A673 (cell line): Measurements from ENCODE around the gene CNTN6. TPM values are rescaled to one million over a fixed set of nuclear protein-coding genes. Genes with fewer than 3 reads are reported as not detected.

Experiments
- BruUV-seq: library from RNA; stranded (reverse); fragments of 400-500 nt; replicated peaks from 2 replicates; lab custom pipeline; 2021; lab: Mats Ljungman, UMichigan
- CTCF ChIA-PET: fragments of 300-600 bp; sonication (Branson Sonifier 250); formaldehyde crosslinking; loops from one replicate; lab custom pipeline; 2022; ENCODE audit warnings: antibody characterized with exemption; lab: Charles Lee
- POLR2A ChIA-PET: fragments of 300-600 bp; sonication (Branson Sonifier 250); formaldehyde crosslinking; loops from one replicate; lab custom pipeline; 2022; ENCODE audit warnings: antibody characterized with exemption; ENCODE audit not compliant: low non-redundant PET; lab: Charles Lee
- DNase-seq: peaks from one replicate; pipeline ENCODE4 v3.0.0-alpha.2; 2015; ENCODE audit warnings: low spot score
- H3K27ac ChIP-seq: fragments of 200-600 bp; sonication (generic); 2 replicates; pipeline ENCODE4 v1.5.1; 2016; ENCODE audit warnings: mixed run types, low read depth, mild to moderate bottlenecking, mixed read lengths, antibody characterized with exemption, low read length; ENCODE audit not compliant: poor library complexity, severe bottlenecking
- H3K27me3 ChIP-seq: fragments of 200-600 bp; sonication (generic); replicated peaks from 2 replicates; pipeline ENCODE4 v1.6.1; 2017; ENCODE audit warnings: mixed run types, low read depth, mild to moderate bottlenecking, mixed read lengths, antibody characterized with exemption, low read length; ENCODE audit not compliant: insufficient read depth, poor library complexity
- H3K36me3 ChIP-seq: fragments of 200-600 bp; sonication (generic); 2 replicates; pipeline ENCODE4 v1.6.1; 2016; ENCODE audit warnings: mixed run types, mild to moderate bottlenecking, mixed read lengths, antibody characterized with exemption, low read length; ENCODE audit not compliant: insufficient read depth, poor library complexity, severe bottlenecking
- H3K4me1 ChIP-seq: fragments of 200-600 bp; sonication (generic); 2 replicates; pipeline ENCODE4 v1.6.1; 2017; ENCODE audit warnings: mixed run types, mild to moderate bottlenecking, mixed read lengths, antibody characterized with exemption, low read length; ENCODE audit not compliant: insufficient read depth, poor library complexity, severe bottlenecking
- H3K4me3 ChIP-seq: fragments of 200-600 bp; sonication (generic); 2 replicates; pipeline ENCODE4 v1.5.1; 2016; ENCODE audit warnings: low read depth, mixed run types, mild to moderate bottlenecking, mixed read lengths, low read length; ENCODE audit not compliant: poor library complexity, severe bottlenecking
- H3K9me3 ChIP-seq: fragments of 200-600 bp; sonication (generic); 2 replicates; pipeline ENCODE4 v1.6.1; 2016; ENCODE audit warnings: mixed run types, low read depth, mild to moderate bottlenecking, mixed read lengths, antibody characterized with exemption, low read length; ENCODE audit not compliant: poor library complexity, severe bottlenecking
- CTCF ChIP-seq: fragments of 300-800, 200-600 bp; sonication (generic); conservative IDR thresholded peaks from 2 replicates; pipeline ENCODE4 v1.5.1; 2017; ENCODE audit warnings: low read depth, mild to moderate bottlenecking, antibody characterized with exemption, low read length, moderate library complexity, mixed read lengths
- EZH2 ChIP-seq: fragments of 200-600 bp; sonication (generic); IDR thresholded peaks from 2 replicates; pipeline ENCODE4 v1.6.1; 2017; ENCODE audit warnings: borderline replicate concordance, low read depth, mild to moderate bottlenecking, mixed read lengths, antibody characterized with exemption, low read length; ENCODE audit not compliant: poor library complexity, severe bottlenecking
- intact Hi-C: fragments of 100-400 bp; cut with micrococcal nuclease; formaldehyde crosslinking; loops from one replicate; pipeline ENCODE4 v1.10.0; 2022; ENCODE audit not compliant: unreplicated experiment
- total RNA-seq: library from RNA; stranded (reverse); gene quantifications from 2 replicates; pipeline ENCODE4 v1.2.3, GENCODE V29; 2021

CNTN6 gene
- total RNA-seq, 1 experiment from 2014 or later, result 0.28 TPM

GRCh38 chr3:1292571-1293071 is 199.8 kb downstream of the CNTN6 start:
- BruUV-seq, result no TSS peak
- ChIA-PET POLR2A (no interaction called here), CTCF (no interaction called here)
- H3K27ac ChIP-seq, result no peak overlapping the region
- H3K4me3 ChIP-seq, result no peak overlapping the region
- DNase-seq, result no peak
- no peaks in the 10 kb centered on the region for H3K4me1 ChIP-seq
- no peaks in the 10 kb centered on the region for H3K27me3 ChIP-seq
- no peaks in the 10 kb centered on the region for H3K9me3 ChIP-seq
- intact Hi-C loops, result no loop called here
- TF ChIP-seq CTCF (no peak), EZH2 (no peak)
- no peaks in the 10 kb centered on the region for H3K36me3 ChIP-seq

- no peaks in the 10 kb centered on the region for H3K27me3 ChIP-seq
- H3K9me3 ChIP-seq, result no peaks in the 10 kb centered on the region
- no peak for DNase-seq
- TF ChIP-seq EZH2 (no peak), CTCF (no peak)
- no peak overlapping the region for H3K4me3 ChIP-seq
- intact Hi-C loops, result no loop called here
- ChIA-PET CTCF (no interaction called here), POLR2A (no interaction called here)
- no peak overlapping the region for H3K27ac ChIP-seq
- BruUV-seq, result no TSS peak
- no peaks in the 10 kb centered on the region for H3K36me3 ChIP-seq
- no peaks in the 10 kb centered on the region for H3K4me1 ChIP-seq
Observed at GRCh38 chr3:1294586-1294985, 201.8 kb downstream of the CNTN6 start.

GRCh38 chr3:1318296-1319005 is 225.6 kb downstream of the CNTN6 start:
- CTCF ChIA-PET, result no interaction called here
- Histone ChIP-seq H3K9me3 (no peaks in the 10 kb centered on the region), H3K4me1 (no peaks in the 10 kb centered on the region), H3K4me3 (no peak overlapping the region), H3K27ac (no peak overlapping the region), H3K36me3 (no peaks in the 10 kb centered on the region), H3K27me3 (no peaks in the 10 kb centered on the region)
- intact Hi-C loops, result no loop called here
- no TSS peak for BruUV-seq
- TF ChIP-seq CTCF (no peak), EZH2 (no peak)
- no peak for DNase-seq
- POLR2A ChIA-PET, result no interaction called here
